MM.1S (cell line): ENCODE data around the gene JADE1.

Experiments
- CTCF ChIP-seq: fragments of 300-600 bp; sonication (generic); IDR thresholded peaks from 2 replicates; pipeline ENCODE4 v1.5.1; 2016; ENCODE audit warnings: antibody characterized with exemption, low read length, mixed read lengths
- EZH2 ChIP-seq: fragments of 300-600 bp; sonication (generic); optimal IDR thresholded peaks from 2 replicates; pipeline ENCODE3; 2017; ENCODE audit warnings: low read depth, mild to moderate bottlenecking, antibody characterized with exemption, low read length, mixed read lengths

DNA sequence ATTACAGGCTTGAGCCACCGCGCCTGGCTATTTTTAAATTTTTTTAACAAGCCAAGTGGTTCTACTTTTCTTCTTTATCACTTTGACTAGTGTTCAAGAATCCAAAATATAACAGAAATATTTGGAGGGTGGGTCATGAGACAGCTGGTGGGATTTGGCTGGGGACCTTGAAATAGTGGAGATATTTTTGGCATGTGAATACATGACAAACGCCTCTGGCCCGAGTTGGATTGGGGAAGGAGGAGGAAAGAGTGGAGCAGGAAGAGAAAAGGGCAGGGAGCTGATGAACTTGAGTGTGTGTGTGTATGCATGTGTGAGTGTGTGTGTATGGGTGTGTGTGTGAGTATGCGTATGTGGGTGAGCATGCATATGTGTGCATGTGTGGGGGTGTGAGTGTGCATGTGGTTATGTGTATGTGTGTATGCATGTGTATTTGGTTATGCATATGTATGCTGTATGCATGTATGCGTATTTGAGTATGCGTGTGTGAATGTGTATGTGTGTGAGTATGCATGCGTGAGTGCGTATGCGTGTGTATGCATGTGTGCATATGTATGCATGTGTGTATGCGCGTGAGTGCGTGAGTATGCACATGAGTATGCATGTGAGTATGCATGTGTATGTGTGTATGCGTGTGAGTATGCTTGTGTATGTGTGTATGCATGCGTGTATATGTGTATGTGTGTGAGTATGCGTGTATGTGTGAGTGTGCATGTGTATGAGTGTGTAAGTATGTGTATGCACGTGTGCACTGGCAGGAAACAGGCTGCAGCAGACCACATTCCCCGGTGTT lies 49.6 kb downstream of the JADE1 start:
- no peak for TF ChIP-seq CTCF
- TF ChIP-seq EZH2, result no peak
